Progenitor cell of endocrine pancreas (in vitro differentiated cells): ENCODE data around the gene COL5A2. TPM values are rescaled to one million over a fixed set of nuclear protein-coding genes. Genes with fewer than 3 reads are reported as not detected.

ENCODE experiments used
- DNase-seq: peaks from one replicate; pipeline ENCODE4 v3.0.0; 2021; ENCODE audit warnings: low spot score; ENCODE audit not compliant: unreplicated experiment
- H3K27ac Mint-ChIP-seq: 2 replicates; pipeline ENCODE4 v1.8.0; 2021; ENCODE audit warnings: mild to moderate bottlenecking, moderate library complexity, mixed read lengths
- H3K27me3 Mint-ChIP-seq: 2 replicates; pipeline ENCODE4 v1.8.0; 2021; ENCODE audit warnings: mixed read lengths
- H3K36me3 Mint-ChIP-seq: 2 replicates; pipeline ENCODE4 v1.8.0; 2022; ENCODE audit warnings: mixed read lengths; ENCODE audit not compliant: insufficient read depth
- H3K4me1 Mint-ChIP-seq: 2 replicates; pipeline ENCODE4 v1.8.0; 2021; ENCODE audit warnings: low read depth, mixed read lengths
- H3K4me3 Mint-ChIP-seq: 2 replicates; pipeline ENCODE4 v1.8.0; 2021; ENCODE audit warnings: low read depth, mild to moderate bottlenecking, moderate library complexity, mixed read lengths
- H3K9me3 Mint-ChIP-seq: 2 replicates; pipeline ENCODE4 v1.8.0; 2021; ENCODE audit warnings: low read depth, mixed read lengths
- CTCF ChIP-seq: fragments of 200-600 bp; sonication (generic); IDR thresholded peaks from one replicate; pipeline ENCODE4 v1.5.0; 2021; ENCODE audit warnings: antibody characterized with exemption, mild to moderate bottlenecking; ENCODE audit not compliant: unreplicated experiment
- total RNA-seq: library from RNA; stranded (reverse); gene quantifications from 2 replicates; pipeline ENCODE4 v1.2.1, GENCODE V29; 2021

Gene COL5A2
- total RNA-seq, 1 donor from 2014 or later, result 4.5 TPM

DNA sequence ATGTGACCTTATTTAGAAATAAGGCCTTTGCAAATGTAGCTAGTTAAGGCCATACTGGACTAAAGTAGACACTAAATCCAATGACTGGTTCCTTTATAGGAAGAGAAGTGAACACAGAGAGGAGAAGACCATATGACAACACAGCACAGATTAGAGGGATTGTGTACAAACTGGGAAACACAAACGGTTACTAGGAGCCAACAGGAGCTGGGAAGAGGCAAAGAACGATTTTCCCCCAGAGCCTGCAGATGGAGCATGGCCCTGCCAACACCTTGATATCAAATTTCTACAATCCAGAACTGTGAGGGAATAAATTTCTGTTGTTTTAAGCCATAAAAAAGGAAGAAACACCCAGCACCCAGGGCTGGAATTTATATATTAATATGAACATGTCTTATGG lies 38.7 kb upstream of the COL5A2 start:
- Mint-ChIP-seq H3K9me3 (no peaks in the 10 kb centered on the region), H3K36me3 (no peaks in the 10 kb centered on the region), H3K4me3 (no peak overlapping the region), H3K27me3 (no peaks in the 10 kb centered on the region), H3K27ac (no peak overlapping the region), H3K4me1 (no peaks in the 10 kb centered on the region)
- DNase-seq, result no peak
- no peak for TF ChIP-seq CTCF

DNA sequence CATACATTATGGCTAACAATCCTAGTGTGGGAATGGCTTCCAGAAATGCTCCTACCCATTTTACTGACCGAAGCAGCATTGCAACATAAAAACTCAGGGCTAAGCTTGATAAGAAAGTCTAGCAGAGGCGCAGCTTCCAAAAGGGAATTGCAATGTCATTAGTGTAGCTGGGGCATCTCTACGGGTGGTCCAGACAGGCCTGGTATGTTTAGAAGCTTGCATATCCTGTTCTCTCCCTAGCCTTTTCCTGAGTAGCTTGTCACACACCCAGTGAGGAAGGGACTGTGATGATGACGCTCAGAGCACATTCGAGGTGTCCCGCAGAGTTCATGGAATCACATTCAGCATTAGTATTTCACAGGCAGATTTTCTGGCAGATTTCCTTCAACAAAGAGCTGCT lies 38.0 kb upstream of the COL5A2 start:
- TF ChIP-seq CTCF, result no peak
- no peaks in the 10 kb centered on the region for H3K4me1 Mint-ChIP-seq
- no peaks in the 10 kb centered on the region for H3K27me3 Mint-ChIP-seq
- no peak overlapping the region for H3K27ac Mint-ChIP-seq
- no peaks in the 10 kb centered on the region for H3K36me3 Mint-ChIP-seq
- H3K4me3 Mint-ChIP-seq, result no peak overlapping the region
- DNase-seq, result no peak
- no peaks in the 10 kb centered on the region for H3K9me3 Mint-ChIP-seq

- Mint-ChIP-seq H3K9me3 (no peaks in the 10 kb centered on the region), H3K27me3 (no peaks in the 10 kb centered on the region), H3K27ac (no peak overlapping the region), H3K36me3 (no peaks in the 10 kb centered on the region), H3K4me3 (no peak overlapping the region), H3K4me1 (no peaks in the 10 kb centered on the region)
- no peak for TF ChIP-seq CTCF
- DNase-seq, result no peak
These were observed 37.5 kb upstream of the COL5A2 start for GRCh38 chr2:189217051-189217450.

DNA sequence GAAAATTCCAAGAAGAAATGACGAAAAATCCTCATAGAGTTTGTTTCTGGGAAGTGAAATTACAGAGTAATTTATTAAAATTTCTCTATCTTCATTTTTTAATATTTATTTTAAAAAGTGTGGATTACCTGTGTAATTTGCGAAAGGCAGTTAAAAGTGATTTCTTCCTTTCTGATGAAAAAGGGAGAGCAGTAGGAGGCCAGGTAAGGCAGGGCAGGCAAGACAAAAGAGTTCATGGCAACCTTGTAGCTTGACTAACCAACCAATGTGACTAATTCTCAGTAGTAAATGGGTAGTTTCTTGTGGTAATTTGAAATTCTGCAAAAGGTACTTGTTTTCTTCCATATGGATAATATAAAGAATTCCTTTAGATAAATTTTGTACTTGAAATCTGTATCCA lies 34.9 kb upstream of the COL5A2 start:
- H3K27me3 Mint-ChIP-seq, result no peaks in the 10 kb centered on the region
- no peak overlapping the region for H3K4me3 Mint-ChIP-seq
- no peak overlapping the region for H3K27ac Mint-ChIP-seq
- H3K4me1 Mint-ChIP-seq, result no peaks in the 10 kb centered on the region
- TF ChIP-seq CTCF, result no peak
- no peaks in the 10 kb centered on the region for H3K36me3 Mint-ChIP-seq
- no peaks in the 10 kb centered on the region for H3K9me3 Mint-ChIP-seq
- no peak for DNase-seq

- Mint-ChIP-seq H3K4me1 (peaks cover 1% of the 10 kb centered on the region), H3K27ac (no peak overlapping the region)
These were observed 33.7 kb upstream of the COL5A2 start for GRCh38 chr2:189213250-189213649.

More at GRCh38 chr2:189213250-189213649, 33.7 kb upstream of the COL5A2 start:
- Mint-ChIP-seq H3K4me3 (no peak overlapping the region), H3K9me3 (no peaks in the 10 kb centered on the region), H3K36me3 (no peaks in the 10 kb centered on the region), H3K27me3 (no peaks in the 10 kb centered on the region)
- no peak for DNase-seq
- no peak for TF ChIP-seq CTCF
